ENCODE data around the gene SEMA5B.

SEMA5B gene

DNA sequence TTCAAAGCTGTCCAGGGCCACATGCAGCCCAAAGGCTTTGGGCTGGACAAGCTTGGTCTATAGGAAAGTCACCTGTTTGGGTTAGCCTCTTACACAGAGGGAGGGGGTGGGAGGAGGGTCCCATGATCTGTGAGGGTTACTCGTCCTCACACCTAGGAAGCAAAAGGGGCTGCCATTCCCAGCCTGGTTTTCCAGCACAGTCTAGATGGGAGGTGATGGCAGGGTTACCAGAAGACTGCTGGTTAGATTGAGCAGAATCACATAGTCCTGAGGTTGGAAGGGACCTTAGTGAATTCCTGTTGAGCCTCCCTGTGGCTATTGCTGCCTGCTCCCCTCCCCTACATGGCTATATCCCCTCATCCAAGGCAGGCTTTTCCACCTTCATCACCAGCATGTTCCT is 101.8 kb downstream of the SEMA5B start:
- TF ChIP-seq TAF1 (IDR thresholded peaks at IDR 0.05; ENCODE audit: borderline replicate concordance, insufficient read depth, low read length) (no peak), FOXP2 (optimal IDR thresholded peaks at IDR 0.05; ENCODE audit: borderline replicate concordance, extremely low read depth, extremely low read length, insufficient read depth) (no peak), POLR2AphosphoS5 (IDR thresholded peaks at IDR 0.05; ENCODE audit: low read depth, low read length) (no peak), SIN3A (IDR thresholded peaks at IDR 0.05; ENCODE audit: borderline replicate concordance, insufficient read depth, low read length) (no peak)
- TF ChIP-seq, protein P1, sequence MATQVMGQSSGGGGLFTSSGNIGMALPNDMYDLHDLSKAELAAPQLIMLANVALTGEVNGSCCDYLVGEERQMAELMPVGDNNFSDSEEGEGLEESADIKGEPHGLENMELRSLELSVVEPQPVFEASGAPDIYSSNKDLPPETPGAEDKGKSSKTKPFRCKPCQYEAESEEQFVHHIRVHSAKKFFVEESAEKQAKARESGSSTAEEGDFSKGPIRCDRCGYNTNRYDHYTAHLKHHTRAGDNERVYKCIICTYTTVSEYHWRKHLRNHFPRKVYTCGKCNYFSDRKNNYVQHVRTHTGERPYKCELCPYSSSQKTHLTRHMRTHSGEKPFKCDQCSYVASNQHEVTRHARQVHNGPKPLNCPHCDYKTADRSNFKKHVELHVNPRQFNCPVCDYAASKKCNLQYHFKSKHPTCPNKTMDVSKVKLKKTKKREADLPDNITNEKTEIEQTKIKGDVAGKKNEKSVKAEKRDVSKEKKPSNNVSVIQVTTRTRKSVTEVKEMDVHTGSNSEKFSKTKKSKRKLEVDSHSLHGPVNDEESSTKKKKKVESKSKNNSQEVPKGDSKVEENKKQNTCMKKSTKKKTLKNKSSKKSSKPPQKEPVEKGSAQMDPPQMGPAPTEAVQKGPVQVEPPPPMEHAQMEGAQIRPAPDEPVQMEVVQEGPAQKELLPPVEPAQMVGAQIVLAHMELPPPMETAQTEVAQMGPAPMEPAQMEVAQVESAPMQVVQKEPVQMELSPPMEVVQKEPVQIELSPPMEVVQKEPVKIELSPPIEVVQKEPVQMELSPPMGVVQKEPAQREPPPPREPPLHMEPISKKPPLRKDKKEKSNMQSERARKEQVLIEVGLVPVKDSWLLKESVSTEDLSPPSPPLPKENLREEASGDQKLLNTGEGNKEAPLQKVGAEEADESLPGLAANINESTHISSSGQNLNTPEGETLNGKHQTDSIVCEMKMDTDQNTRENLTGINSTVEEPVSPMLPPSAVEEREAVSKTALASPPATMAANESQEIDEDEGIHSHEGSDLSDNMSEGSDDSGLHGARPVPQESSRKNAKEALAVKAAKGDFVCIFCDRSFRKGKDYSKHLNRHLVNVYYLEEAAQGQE (IDR thresholded peaks at IDR 0.05; ENCODE audit: insufficient read depth in 1 of 2, low read depth in 2 of 2, low read length in 2 of 2), result no peak

DNA sequence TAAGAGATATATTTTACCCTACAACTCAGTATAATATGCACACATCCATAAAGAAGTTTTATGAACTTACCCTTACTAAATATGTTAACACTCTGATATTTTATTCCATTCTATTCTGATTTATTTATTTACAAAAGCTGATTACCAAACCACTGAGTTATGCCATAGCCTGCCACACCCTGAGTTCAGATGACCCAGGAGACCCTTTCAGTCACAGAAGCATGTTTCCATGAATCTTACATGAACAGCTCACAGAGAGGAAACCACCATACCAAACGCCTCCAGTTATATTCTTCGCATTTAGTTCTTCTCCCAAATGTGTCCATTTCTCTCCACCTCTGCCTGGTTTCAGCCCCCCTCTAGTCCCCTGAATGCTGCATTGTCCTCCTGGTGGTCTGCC is 103.5 kb downstream of the SEMA5B start:
- TF ChIP-seq TAF1 (IDR thresholded peaks at IDR 0.05; ENCODE audit: borderline replicate concordance, insufficient read depth, low read length), result no peak
- TF ChIP-seq FOXP2 (optimal IDR thresholded peaks at IDR 0.05; ENCODE audit: borderline replicate concordance, extremely low read depth, extremely low read length, insufficient read depth), result no peak
- no peak for TF ChIP-seq SIN3A (IDR thresholded peaks at IDR 0.05; ENCODE audit: borderline replicate concordance, insufficient read depth, low read length)

DNA sequence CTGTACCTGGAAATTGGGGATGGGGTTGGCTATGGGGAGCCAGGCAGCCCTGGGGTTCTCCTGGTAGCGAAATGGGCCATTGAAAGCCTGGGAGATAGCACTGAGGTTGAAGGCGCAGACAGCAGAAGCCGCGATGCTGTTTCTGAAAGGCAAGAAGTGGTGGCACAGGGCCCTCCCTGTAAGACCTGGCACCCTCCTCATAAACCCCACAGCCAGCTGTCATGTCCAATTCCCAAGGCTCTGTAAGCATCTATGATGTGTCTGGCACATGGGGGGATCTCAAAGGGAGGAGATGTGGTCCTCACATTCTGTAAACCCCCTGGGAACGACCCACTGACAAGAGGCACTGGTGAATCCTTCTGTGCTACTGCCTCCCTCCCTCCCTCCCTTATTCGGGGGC is 104.0 kb downstream of the SEMA5B start:
- TF ChIP-seq POLR2AphosphoS5 (IDR thresholded peaks at IDR 0.05; ENCODE audit: low read depth, low read length), result no peak
- TF ChIP-seq TAF1 (IDR thresholded peaks at IDR 0.05; ENCODE audit: borderline replicate concordance, insufficient read depth, low read length), result no peak
- TF ChIP-seq FOXP2 (optimal IDR thresholded peaks at IDR 0.05; ENCODE audit: borderline replicate concordance, extremely low read depth, extremely low read length, insufficient read depth), result no peak
- TF ChIP-seq, protein P1 (IDR thresholded peaks at IDR 0.05; ENCODE audit: insufficient read depth in 1 of 2, low read depth in 2 of 2, low read length in 2 of 2), result no peak
- TF ChIP-seq SIN3A (IDR thresholded peaks at IDR 0.05; ENCODE audit: borderline replicate concordance, insufficient read depth, low read length), result no peak

DNA sequence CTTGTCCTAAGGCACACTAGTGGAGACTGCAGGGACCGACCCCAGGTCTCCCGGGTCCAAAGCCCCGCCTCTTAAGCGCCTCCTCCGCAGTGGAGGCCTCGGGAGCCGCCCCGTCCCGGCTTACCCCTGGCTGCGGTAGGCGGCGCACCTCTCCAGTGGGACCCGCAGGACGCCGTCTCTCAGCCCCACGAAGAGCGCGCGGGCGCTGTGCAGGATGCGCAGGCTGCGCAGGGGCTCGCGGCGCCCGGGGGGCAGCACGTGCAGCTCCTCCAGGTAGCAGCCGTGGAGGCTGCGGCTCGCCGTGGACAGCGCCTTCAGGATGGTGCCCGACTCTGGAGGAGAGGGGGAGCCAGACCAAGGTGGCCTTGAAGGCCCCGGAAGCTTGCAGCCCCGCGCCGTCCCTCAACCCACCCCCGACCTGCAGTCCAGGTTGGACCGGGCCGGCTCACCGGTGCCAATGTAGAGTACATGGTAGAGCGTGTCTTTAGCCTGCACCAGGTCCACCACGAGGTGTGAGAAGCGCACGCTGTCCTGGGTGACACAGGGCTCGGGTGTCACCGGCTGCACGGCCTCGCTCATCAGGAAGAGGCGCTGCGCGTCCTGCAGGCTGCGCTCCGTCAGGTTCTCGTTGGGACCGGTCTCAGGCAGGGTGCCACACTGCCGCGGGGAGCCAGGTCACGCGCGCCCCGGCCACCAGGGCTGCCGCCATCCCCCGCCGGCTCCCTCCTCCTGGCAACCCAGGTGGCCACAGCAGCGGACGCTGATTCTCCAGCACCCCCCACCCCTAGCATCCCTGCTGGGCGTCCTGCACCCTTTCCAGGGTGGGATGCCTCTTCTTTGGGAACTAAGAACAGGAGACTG is 105.5 kb downstream of the SEMA5B start:
- TF ChIP-seq TAF1 (IDR thresholded peaks at IDR 0.05; ENCODE audit: borderline replicate concordance, insufficient read depth, low read length) (no peak), POLR2AphosphoS5 (IDR thresholded peaks at IDR 0.05; ENCODE audit: low read depth, low read length) (no peak)
- TF ChIP-seq, protein P1 (IDR thresholded peaks at IDR 0.05; ENCODE audit: insufficient read depth in 1 of 2, low read depth in 2 of 2, low read length in 2 of 2), result no peak

DNA sequence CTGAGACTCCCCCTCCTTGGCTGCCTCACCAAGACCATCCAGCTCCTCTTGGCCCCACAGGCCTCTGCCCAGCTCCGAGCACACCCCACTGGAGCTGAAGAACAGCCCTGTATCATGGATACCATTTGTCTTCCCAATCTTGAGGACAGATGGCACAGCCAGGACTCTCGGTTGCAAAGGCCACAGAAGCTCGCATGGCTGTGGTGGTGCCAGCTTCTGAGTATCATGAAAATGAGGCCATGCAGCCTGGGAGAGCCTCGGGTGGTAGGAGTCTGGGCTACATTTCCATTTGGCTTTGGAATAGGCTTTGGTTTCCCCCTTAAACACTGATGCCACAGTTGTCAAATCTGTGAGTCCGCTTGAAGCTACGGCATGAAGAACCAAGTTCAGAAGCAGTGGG is 106.6 kb downstream of the SEMA5B start:
- TF ChIP-seq POLR2AphosphoS5 (IDR thresholded peaks at IDR 0.05; ENCODE audit: low read depth, low read length) (no peak), TAF1 (IDR thresholded peaks at IDR 0.05; ENCODE audit: borderline replicate concordance, insufficient read depth, low read length) (no peak), FOXP2 (optimal IDR thresholded peaks at IDR 0.05; ENCODE audit: borderline replicate concordance, extremely low read depth, extremely low read length, insufficient read depth) (no peak), SIN3A (IDR thresholded peaks at IDR 0.05; ENCODE audit: borderline replicate concordance, insufficient read depth, low read length) (no peak)
- TF ChIP-seq, protein P1 (IDR thresholded peaks at IDR 0.05; ENCODE audit: insufficient read depth in 1 of 2, low read depth in 2 of 2, low read length in 2 of 2), result no peak

All from PFSK-1 (cell line).